ENCODE data around the gene DIDO1.
A peak's percentile ranks its signal among the peaks of the same experiment; 100 is the strongest.

DIDO1 gene

GRCh38 chr20:62925420-62926228, 681 bp downstream of the DIDO1 start:
- peak overlapping the region; percentile 98 for H3K27ac ChIP-seq
- TF ChIP-seq, protein P1, sequence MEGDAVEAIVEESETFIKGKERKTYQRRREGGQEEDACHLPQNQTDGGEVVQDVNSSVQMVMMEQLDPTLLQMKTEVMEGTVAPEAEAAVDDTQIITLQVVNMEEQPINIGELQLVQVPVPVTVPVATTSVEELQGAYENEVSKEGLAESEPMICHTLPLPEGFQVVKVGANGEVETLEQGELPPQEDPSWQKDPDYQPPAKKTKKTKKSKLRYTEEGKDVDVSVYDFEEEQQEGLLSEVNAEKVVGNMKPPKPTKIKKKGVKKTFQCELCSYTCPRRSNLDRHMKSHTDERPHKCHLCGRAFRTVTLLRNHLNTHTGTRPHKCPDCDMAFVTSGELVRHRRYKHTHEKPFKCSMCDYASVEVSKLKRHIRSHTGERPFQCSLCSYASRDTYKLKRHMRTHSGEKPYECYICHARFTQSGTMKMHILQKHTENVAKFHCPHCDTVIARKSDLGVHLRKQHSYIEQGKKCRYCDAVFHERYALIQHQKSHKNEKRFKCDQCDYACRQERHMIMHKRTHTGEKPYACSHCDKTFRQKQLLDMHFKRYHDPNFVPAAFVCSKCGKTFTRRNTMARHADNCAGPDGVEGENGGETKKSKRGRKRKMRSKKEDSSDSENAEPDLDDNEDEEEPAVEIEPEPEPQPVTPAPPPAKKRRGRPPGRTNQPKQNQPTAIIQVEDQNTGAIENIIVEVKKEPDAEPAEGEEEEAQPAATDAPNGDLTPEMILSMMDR (conservative IDR thresholded peaks at IDR 0.05), result no peak

GRCh38 chr20:62925076-62925419, 1.3 kb downstream of the DIDO1 start:
- TF ChIP-seq, protein P1 (conservative IDR thresholded peaks at IDR 0.05), result no peak
- peak overlapping the region; percentile 98 for H3K27ac ChIP-seq

GRCh38 chr20:62924442-62925075, 1.7 kb downstream of the DIDO1 start:
- peak overlapping the region; percentile 98 for H3K27ac ChIP-seq
- TF ChIP-seq, protein P1 (conservative IDR thresholded peaks at IDR 0.05), result no peak

DNA sequence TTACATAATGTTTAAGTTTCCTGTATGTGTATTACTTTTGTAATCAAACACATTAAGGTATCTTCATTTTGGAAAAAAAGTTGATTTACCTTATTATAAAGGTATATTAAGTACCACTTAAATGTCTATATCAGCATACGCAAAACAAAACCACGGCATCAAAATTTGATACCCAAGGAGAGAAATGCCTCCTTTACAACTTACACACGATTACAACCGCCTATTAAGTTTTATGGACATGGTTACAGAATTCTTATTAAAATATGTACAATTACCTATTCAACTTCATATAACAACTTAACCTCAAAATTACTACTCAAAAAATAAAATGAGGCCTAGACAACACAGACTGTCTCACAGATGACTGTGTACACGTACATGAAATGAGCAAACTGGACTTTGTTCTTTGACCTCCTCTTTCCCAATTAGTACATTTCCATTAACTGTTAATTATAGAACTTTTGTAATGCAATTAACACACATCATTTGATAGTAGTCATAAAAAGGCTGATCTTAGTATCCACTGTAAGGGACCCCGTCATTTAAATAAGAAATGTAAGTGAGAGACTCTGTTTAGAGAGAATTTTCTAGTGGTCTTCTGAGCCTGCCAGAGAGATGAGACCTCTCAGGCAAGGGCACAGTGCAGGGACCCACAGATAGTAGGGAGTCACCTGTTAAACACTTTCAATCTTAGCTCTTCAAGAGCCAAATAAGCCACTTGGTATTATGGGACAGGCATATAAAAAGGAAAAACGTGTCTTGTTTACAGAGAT, 2.5 kb downstream of the DIDO1 start:
- TF ChIP-seq, protein P1 (conservative IDR thresholded peaks at IDR 0.05), result no peak
- H3K27ac ChIP-seq, result peak overlapping the region; percentile 98

- H3K27ac ChIP-seq, result peak overlapping the region; percentile 98
Observed at GRCh38 chr20:62923059-62923668, 3.1 kb downstream of the DIDO1 start.

DNA sequence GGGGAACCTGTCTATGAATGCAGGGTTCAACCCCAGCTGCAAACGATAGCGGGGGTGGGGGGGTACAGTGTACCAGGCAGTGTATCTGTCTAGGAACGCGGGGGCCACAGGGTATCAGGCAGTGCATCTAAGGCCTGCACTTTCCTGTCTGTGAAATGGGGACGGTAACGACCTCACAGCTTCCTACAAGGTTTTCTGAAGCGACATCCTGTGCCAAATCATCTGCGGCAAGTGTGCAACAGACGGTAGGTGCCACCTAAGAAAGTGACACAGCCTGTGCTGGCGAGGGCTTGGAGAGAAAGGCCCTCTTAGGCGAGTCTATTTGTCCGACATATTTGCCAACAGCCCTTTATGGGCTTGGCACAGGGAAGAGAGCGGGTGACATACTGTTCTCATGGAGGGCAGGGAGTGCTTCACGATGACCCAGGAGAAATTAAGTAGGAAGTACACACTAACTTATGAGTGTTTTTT, 3.8 kb downstream of the DIDO1 start:
- TF ChIP-seq, protein P1 (conservative IDR thresholded peaks at IDR 0.05), result no peak
- peak overlapping the region; percentile 98 for H3K27ac ChIP-seq

GRCh38 chr20:62921119-62921687, 5.1 kb downstream of the DIDO1 start:
- H3K27ac ChIP-seq, result peak overlapping the region; percentile 2; the same call in 1 of the 2 replicates
- TF ChIP-seq, protein P1 (conservative IDR thresholded peaks at IDR 0.05), result peak; percentile 70
